ENCODE data around the gene ZNF831.

Gene ZNF831

DNA sequence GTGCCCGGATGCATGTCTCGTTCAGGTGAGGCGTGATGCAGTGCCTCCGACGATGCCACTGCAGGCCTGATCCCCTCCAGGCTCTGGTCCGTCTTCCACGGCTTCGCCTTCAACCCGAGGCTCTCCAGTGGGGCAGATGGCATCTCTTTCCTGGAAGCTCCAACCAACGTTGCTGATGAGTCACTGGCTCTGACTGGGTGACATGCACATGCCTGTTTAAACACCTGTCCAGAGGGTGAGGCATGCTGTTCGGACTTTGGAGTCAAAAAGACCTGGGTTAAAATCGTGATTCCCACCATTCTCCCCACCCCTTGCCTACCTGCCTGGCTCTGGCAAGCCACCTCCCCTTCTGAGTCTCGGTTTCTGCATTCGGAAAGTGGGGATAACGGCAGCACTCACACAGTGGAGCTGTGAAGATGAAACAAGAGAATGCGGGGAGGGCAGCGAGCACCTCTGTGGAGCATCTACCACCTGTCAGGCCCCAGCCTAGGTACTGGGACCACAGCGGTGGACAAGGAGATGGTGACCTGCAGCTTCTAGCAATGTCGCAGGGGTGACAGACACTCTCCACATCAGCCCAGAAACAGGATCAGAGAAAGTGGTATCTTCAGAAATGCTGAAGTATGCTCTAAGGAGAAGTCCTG is 128.2 kb downstream of the ZNF831 start:
- no peak for DNase-seq (ENCODE audit: low read depth, low spot score)
- H3K27ac ChIP-seq = no peak overlapping the region

DNA sequence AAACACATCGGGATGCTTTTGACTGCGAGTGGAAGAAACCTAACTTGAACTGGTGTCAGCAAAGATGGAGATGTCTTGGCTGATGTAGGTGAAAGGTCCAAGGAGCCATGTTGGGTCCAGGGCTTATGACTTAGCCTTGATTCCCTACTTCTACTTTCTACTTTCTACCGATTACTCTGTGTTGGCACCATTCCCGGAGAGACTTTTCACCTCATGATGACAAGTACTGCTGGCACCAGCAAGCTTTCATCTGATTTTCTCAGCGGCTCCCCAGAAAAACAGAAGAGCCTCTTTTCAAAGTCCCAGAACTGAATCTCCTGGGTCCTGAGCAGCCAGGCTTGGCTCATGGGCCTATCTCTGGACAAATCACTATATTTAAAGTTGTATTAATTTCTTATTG is 131.9 kb downstream of the ZNF831 start:
- no peak overlapping the region for H3K27ac ChIP-seq
- DNase-seq (ENCODE audit: low read depth, low spot score) = no peak

DNA sequence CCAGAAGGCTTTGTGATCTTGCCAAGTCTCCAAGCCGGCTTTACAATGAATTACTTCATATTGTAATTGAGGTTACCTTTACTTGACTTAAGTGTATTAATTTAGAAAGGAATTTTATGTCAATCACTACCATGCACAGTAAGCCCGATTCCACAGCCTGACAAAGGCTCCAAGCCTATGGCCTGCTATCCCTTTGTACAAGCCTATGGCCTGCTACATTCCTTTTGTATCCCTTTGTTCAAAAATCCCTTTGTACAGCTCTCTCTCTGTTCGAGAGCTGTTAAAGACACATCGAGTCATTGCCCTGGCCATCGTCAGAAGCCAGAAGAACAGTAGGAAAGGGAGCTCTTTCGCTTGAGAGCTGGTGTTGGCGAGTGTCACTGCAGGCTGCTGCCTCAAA is 134.1 kb downstream of the ZNF831 start:
- DNase-seq (ENCODE audit: low read depth, low spot score) = no peak

DNA sequence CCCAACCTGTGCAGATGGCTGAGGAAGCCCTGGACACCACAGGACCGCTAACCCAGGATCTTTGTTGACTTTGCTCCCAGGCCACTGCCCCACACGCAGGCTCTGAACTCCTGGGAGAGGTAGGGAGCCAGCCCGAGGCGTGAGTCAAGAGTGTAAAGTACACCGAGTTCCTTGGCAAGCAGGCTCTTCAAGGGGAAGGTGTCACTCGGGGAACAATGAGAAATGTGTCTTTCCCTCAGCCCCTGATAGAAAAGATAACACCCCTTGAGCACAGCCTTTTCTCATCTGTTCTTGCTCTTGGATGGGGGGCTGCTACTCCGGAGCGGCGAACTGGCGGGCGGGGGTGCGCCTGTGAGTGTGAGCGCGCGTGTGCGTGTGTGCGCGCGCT is 136.3 kb downstream of the ZNF831 start:
- no peak overlapping the region for H3K27ac ChIP-seq

More for the DNA sequence above, 134.1 kb downstream of the ZNF831 start:
- no peak overlapping the region for H3K27ac ChIP-seq

DNA sequence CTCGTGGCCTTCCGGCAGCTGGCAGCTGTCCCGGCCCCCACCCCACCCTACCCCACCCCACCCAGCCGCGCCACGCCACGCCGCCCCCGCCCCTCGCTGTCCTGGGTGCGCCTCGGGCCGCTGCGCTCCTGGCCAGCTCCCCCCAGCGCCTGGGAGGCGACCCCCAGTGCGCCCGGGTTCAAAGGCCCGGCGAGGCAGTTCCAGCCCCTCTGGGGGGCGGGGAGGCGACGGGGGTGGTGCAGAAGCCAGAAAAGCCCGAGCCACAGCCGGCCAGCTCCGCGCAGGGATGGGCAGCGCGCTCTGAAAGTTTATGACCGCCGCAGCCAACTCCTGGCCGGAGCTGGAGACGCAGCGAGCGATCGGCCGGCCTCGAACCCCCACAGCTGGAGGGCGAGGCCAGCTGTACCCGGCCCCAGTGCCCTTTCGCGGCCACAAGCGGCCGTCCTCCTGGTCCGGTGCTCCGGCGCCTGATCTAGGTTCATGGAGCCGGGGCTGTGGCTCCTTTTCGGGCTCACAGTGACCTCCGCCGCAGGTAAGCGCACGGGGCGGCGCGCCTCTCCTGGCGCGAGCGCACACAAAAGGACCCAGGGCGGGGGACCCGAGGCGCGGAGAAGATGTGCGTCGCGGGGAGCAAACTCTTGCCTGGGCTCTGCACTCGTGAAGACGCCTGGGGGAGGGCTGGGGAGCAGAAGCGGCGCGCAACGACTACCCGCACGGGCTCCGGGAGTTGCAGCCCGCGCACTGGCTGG is 136.9 kb downstream of the ZNF831 start, which contains the start of gene EDN3:
Gene EDN3, plus strand, starts transcription at position 279 of the 749 bp plus-strand sequence. Its CDS starts 202 bp downstream, at position 481.
- DNase-seq (ENCODE audit: low read depth, low spot score) = no peak
- no peak within 1 kb of the TSS for H3K27ac ChIP-seq

More for the DNA sequence above, 136.3 kb downstream of the ZNF831 start:
- DNase-seq (ENCODE audit: low read depth, low spot score) = no peak

DNA sequence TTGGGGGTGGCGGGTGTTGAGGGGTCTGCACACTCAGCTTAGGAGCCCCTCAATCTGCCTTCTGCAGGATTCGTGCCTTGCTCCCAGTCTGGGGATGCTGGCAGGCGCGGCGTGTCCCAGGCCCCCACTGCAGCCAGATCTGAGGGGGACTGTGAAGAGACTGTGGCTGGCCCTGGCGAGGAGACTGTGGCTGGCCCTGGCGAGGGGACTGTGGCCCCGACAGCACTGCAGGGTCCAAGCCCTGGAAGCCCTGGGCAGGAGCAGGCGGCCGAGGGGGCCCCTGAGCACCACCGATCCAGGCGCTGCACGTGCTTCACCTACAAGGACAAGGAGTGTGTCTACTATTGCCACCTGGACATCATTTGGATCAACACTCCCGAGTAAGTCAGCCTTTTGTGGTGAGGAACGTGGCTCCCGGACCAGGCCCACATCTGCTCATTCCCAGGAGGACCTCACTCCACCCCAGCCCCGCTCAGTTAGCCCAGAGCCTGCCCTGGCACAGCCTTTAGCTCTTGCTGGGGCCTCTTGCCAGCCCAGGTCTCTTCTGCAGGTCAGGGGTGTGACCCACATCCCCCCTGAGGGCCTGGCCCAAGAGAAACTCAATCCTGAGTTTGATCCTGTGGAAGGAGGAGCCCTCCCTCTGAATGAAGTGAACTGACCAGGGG is 137.9 kb downstream of the ZNF831 start:
- no peak for DNase-seq (ENCODE audit: low read depth, low spot score)
- H3K27ac ChIP-seq = no peak overlapping the region

DNA sequence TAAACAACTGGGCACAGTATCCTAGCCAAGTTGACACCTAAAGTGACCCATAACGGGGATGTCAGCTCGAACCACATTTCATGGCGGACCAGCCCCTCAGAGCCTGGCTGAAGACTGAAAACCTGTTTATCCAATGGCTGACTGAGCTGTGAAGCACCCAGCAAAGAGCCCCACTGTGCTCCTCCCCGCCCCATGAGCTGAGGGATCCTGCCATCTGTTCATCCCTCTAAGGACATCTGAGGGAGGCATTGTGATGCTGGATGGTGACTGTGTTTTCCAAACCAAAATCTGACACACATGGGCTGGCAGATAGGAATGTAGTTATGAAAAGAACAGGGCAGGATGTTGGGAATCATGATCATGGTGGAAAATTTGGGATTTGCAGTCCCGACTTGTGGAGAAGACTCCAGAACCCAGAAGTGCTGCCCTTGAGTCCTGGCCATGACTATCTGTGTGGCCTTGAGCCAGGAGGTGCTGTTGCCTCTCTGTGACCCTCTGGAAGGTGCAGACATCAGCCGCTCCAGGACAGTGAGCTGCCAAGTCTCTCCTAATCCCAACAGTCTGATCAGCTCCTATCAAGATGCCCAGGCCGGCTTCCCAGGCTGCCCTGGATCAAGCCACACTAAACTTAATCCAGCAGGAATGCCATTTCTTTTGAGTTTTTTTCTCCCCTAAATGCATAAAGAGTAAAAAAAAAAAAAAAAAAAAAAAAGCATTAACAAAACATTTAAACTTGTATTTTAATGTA is 142.5 kb downstream of the ZNF831 start:
- no peak overlapping the region for H3K27ac ChIP-seq
- DNase-seq (ENCODE audit: low read depth, low spot score) = no peak

DNA sequence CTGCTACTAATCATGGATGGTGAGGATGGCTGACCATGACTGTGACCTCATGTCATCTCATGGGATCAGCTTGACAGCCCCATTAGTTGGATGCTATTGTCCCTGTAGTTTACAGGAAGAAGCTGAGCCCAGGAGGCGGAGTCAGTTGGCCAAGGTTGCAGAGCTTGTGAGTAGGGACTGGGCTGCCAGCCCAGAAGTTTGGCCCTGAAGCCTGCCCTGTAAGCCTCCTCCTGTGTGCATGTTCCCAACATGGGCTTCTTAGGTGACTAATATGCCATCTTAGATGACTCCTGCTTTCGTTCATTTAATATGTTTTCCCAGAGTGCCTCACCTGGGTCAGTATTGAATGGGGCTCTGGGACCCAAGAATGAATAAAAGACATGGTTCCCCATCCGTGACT is 143.6 kb downstream of the ZNF831 start:
- H3K27ac ChIP-seq = no peak overlapping the region
- no peak for DNase-seq (ENCODE audit: low read depth, low spot score)
